WTC11 (cell line): Measurements from ENCODE around the gene STX8. TPM values are rescaled to one million over a fixed set of nuclear protein-coding genes. Genes with fewer than 3 reads are reported as not detected.
A peak's percentile ranks its signal among the peaks of the same experiment; 100 is the strongest.

ENCODE experiments used
- ATAC-seq: fragments of 200-7000 bp; cut with Tn5 transposase; 2 replicates; pipeline ENCODE4 v1.10.0; 2021; ENCODE audit warnings: mild to moderate bottlenecking, moderate library complexity
- CTCF ChIA-PET: fragments of 300-600 bp; sonication (Branson Sonifier 250); formaldehyde crosslinking; loops from one replicate; lab custom pipeline; 2021; ENCODE audit warnings: antibody characterized with exemption; lab: Charles Lee
- POLR2A ChIA-PET: fragments of 350-600 bp; sonication (Branson Sonifier 250); formaldehyde crosslinking; loops from one replicate; lab custom pipeline; 2021; ENCODE audit warnings: antibody characterized with exemption; lab: Charles Lee
- DNase-seq: peaks from one replicate; pipeline ENCODE4 v3.0.0; 2021; ENCODE audit warnings: low spot score
- H3K27ac Mint-ChIP-seq: 2 replicates; pipeline ENCODE4 v1.8.0; 2021; ENCODE audit warnings: mixed read lengths
- H3K27me3 Mint-ChIP-seq: 2 replicates; pipeline ENCODE4 v1.8.0; 2021; ENCODE audit warnings: low read depth, mild to moderate bottlenecking, moderate library complexity, mixed read lengths
- H3K36me3 Mint-ChIP-seq: 2 replicates; pipeline ENCODE4 v1.8.0; 2021; ENCODE audit warnings: mixed read lengths
- H3K4me1 Mint-ChIP-seq: 2 replicates; pipeline ENCODE4 v1.8.0; 2022; ENCODE audit warnings: mixed read lengths
- H3K4me3 Mint-ChIP-seq: 2 replicates; pipeline ENCODE4 v1.8.0; 2021; ENCODE audit warnings: mild to moderate bottlenecking, moderate library complexity, mixed read lengths
- H3K9me3 Mint-ChIP-seq: 2 replicates; pipeline ENCODE4 v1.8.0; 2021; ENCODE audit warnings: mixed read lengths
- ARID4B ChIP-seq: sonication (generic); formaldehyde crosslinking; IDR thresholded peaks from 2 replicates; pipeline ENCODE4 v1.8.0; 2023; ENCODE audit warnings: missing genetic modification reagents, mild to moderate bottlenecking, borderline replicate concordance
- CDX4 ChIP-seq: fragments of 250-450 bp; sonication (Bioruptor Pico); IDR thresholded peaks from 2 replicates; pipeline ENCODE4 v1.9.0; 2021; ENCODE audit warnings: moderate library complexity, mild to moderate bottlenecking, inconsistent platforms, borderline replicate concordance
- E2F4 ChIP-seq: sonication (generic); formaldehyde crosslinking; IDR thresholded peaks from 2 replicates; pipeline ENCODE4 v1.8.1; 2022; ENCODE audit warnings: low read depth, mild to moderate bottlenecking, moderate library complexity, missing genetic modification reagents, borderline replicate concordance
- FOXJ3 ChIP-seq: sonication (generic); formaldehyde crosslinking; IDR thresholded peaks from 2 replicates; pipeline ENCODE4 v1.9.0; 2021; ENCODE audit warnings: missing genetic modification reagents, mild to moderate bottlenecking, borderline replicate concordance
- FOXP1 ChIP-seq: sonication (generic); formaldehyde crosslinking; IDR thresholded peaks from 2 replicates; pipeline ENCODE4 v1.8.0; 2022; ENCODE audit warnings: missing genetic modification reagents, mild to moderate bottlenecking, moderate library complexity, borderline replicate concordance
- JUN ChIP-seq: sonication (generic); formaldehyde crosslinking; IDR thresholded peaks from 2 replicates; pipeline ENCODE4 v1.8.0; 2023; ENCODE audit warnings: mild to moderate bottlenecking, missing genetic modification reagents
- NFATC4 ChIP-seq: fragments of 250-450 bp; sonication (Bioruptor Pico); IDR thresholded peaks from 2 replicates; pipeline ENCODE4 v1.9.0; 2021; ENCODE audit warnings: mild to moderate bottlenecking
- NR2C2 ChIP-seq: sonication (generic); formaldehyde crosslinking; IDR thresholded peaks from 2 replicates; pipeline ENCODE4 v1.8.0; 2022; ENCODE audit warnings: mild to moderate bottlenecking, missing genetic modification reagents
- NR3C1 ChIP-seq: sonication (generic); formaldehyde crosslinking; conservative IDR thresholded peaks from 2 replicates; pipeline ENCODE4 v1.8.1; 2023; ENCODE audit warnings: low read depth, mild to moderate bottlenecking, missing genetic modification reagents
- OVOL2 ChIP-seq: fragments of 250-450 bp; sonication (Bioruptor Pico); IDR thresholded peaks from 2 replicates; pipeline ENCODE4 v1.9.0; 2021; ENCODE audit warnings: mild to moderate bottlenecking, borderline replicate concordance
- SMAD3 ChIP-seq: sonication (generic); formaldehyde crosslinking; IDR thresholded peaks from 2 replicates; pipeline ENCODE4 v1.8.0; 2022; ENCODE audit warnings: missing genetic modification reagents, mild to moderate bottlenecking, borderline replicate concordance
- TCF7 ChIP-seq: sonication (generic); formaldehyde crosslinking; IDR thresholded peaks from 2 replicates; pipeline ENCODE4 v1.8.0; 2022; ENCODE audit warnings: mild to moderate bottlenecking, low read depth, missing genetic modification reagents, moderate library complexity
- TEAD1 ChIP-seq: sonication (generic); formaldehyde crosslinking; IDR thresholded peaks from 2 replicates; pipeline ENCODE4 v1.8.0; 2022; ENCODE audit warnings: mild to moderate bottlenecking, missing genetic modification reagents
- TEAD4 ChIP-seq: sonication (generic); formaldehyde crosslinking; IDR thresholded peaks from 2 replicates; pipeline ENCODE4 v1.8.0; 2022; ENCODE audit warnings: mild to moderate bottlenecking, missing genetic modification reagents
- ZNF416 ChIP-seq: fragments of 250-450 bp; sonication (Bioruptor Pico); IDR thresholded peaks from 2 replicates; pipeline ENCODE4 v1.9.0; 2021; ENCODE audit warnings: mild to moderate bottlenecking, inconsistent platforms
- total RNA-seq: library from RNA; stranded (reverse); gene quantifications from 3 replicates; pipeline ENCODE4 v1.2.3, GENCODE V29; 2021
- TF ChIP-seq, protein P1 (sequence below): sonication (generic); formaldehyde crosslinking; IDR thresholded peaks from 2 replicates; pipeline ENCODE4 v1.8.1; 2022; ENCODE audit warnings: low read depth, missing genetic modification reagents, borderline replicate concordance
- TF ChIP-seq, protein P2 (sequence below): fragments of 250-450 bp; sonication (Bioruptor Pico); IDR thresholded peaks from 2 replicates; pipeline ENCODE4 v2.1.2; 2022; ENCODE audit warnings: mild to moderate bottlenecking, moderate library complexity
- TF ChIP-seq, protein P3 (sequence below): sonication (generic); formaldehyde crosslinking; IDR thresholded peaks from 2 replicates; pipeline ENCODE4 v1.8.0; 2022; ENCODE audit warnings: mild to moderate bottlenecking, missing genetic modification reagents

The STX8 gene
- total RNA-seq, 1 experiment from 2014 or later, result 39.9 TPM

DNA sequence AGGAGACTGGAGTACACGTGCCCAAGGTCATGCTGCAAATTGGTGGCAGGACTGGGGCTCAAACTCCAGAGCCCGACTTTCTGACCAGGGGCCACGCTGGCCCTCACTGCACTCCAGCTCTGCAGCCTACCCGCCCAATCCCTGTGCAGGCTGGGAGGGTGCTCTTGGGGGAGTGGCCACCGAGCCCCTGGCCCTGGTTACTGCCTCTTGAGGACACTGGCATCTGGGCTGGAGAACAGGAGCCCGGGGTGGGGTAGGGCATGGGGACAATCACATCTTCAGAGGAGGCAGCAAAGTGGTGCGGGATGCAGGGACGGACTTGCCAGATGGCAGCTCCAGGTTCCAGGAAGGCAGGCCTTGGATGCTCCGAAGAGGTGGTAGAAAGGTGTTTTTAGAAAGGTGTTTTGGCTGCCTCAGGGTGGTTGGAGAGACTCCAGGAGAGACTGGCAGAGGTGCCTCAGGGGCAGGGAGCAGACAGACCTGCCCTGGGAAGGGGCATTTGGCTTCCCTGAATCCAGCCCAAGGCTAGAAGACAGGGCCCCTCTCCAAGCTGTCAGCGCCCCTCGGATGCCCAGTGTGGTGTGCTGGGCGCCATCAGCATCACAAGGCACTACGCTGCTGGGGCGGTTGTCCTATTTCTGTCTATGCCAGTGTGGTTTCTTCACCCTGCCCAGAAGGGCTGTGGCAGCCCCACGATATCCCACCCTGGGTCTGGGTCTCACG, 333.7 kb downstream of the STX8 start:
- H3K4me3 Mint-ChIP-seq, result no peak overlapping the region
- CTCF ChIA-PET, result interaction anchor here (1.2 to 2.0 kb wide), 2 partner anchors 8 to 243 kb away, joined by 3 to 6 read pairs; no protein-coding TSS in a partner anchor
- DNase-seq (no peak), ATAC-seq (no peak)
- peaks cover 17% of the 10 kb centered on the region for H3K27me3 Mint-ChIP-seq
- H3K36me3 Mint-ChIP-seq, result no peaks in the 10 kb centered on the region
- peak overlapping the region; percentile 70; the same call in 1 of the 2 replicates for H3K27ac Mint-ChIP-seq
- no peaks in the 10 kb centered on the region for H3K9me3 Mint-ChIP-seq
- TF ChIP-seq, protein P1, sequence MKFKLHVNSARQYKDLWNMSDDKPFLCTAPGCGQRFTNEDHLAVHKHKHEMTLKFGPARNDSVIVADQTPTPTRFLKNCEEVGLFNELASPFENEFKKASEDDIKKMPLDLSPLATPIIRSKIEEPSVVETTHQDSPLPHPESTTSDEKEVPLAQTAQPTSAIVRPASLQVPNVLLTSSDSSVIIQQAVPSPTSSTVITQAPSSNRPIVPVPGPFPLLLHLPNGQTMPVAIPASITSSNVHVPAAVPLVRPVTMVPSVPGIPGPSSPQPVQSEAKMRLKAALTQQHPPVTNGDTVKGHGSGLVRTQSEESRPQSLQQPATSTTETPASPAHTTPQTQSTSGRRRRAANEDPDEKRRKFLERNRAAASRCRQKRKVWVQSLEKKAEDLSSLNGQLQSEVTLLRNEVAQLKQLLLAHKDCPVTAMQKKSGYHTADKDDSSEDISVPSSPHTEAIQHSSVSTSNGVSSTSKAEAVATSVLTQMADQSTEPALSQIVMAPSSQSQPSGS (CRISPR knock-in tag), result no peak
- TF ChIP-seq NR3C1 (CRISPR knock-in tag), result no peak
- no peak for TF ChIP-seq ARID4B (CRISPR knock-in tag)
- no peak for TF ChIP-seq NR2C2
- TF ChIP-seq ZNF416 (CRISPR knock-in tag), result no peak
- no peak for TF ChIP-seq OVOL2 (CRISPR knock-in tag)
- TF ChIP-seq, protein P2, sequence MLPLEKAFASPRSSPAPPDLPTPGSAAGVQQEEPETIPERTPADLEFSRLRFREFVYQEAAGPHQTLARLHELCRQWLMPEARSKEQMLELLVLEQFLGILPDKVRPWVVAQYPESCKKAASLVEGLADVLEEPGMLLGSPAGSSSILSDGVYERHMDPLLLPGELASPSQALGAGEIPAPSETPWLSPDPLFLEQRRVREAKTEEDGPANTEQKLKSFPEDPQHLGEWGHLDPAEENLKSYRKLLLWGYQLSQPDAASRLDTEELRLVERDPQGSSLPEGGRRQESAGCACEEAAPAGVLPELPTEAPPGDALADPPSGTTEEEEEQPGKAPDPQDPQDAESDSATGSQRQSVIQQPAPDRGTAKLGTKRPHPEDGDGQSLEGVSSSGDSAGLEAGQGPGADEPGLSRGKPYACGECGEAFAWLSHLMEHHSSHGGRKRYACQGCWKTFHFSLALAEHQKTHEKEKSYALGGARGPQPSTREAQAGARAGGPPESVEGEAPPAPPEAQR, result no peak
- TF ChIP-seq FOXJ3 (CRISPR knock-in tag), result no peak
- no peak for TF ChIP-seq JUN
- TF ChIP-seq TEAD1 (CRISPR knock-in tag), result no peak
- no peak for TF ChIP-seq SMAD3 (CRISPR knock-in tag)
- no peak for TF ChIP-seq TEAD4 (CRISPR knock-in tag)
- TF ChIP-seq FOXP1, result no peak
- no peak for TF ChIP-seq TCF7 (CRISPR knock-in tag)
- TF ChIP-seq NFATC4, result no peak
- no peak for TF ChIP-seq CDX4 (CRISPR knock-in tag)
- no peak for TF ChIP-seq E2F4 (CRISPR knock-in tag)
- TF ChIP-seq, protein P3, sequence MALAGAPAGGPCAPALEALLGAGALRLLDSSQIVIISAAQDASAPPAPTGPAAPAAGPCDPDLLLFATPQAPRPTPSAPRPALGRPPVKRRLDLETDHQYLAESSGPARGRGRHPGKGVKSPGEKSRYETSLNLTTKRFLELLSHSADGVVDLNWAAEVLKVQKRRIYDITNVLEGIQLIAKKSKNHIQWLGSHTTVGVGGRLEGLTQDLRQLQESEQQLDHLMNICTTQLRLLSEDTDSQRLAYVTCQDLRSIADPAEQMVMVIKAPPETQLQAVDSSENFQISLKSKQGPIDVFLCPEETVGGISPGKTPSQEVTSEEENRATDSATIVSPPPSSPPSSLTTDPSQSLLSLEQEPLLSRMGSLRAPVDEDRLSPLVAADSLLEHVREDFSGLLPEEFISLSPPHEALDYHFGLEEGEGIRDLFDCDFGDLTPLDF (CRISPR knock-in tag), result no peak
- H3K4me1 Mint-ChIP-seq, result peaks cover 47% of the 10 kb centered on the region
- POLR2A ChIA-PET, result no interaction called here
